NCI-H2196 (cell line): Measurements from ENCODE around the gene SLC43A1.
"Not testable (repeated sequence)": the region's sequence is repeated elsewhere in the genome, so short reads cannot be mapped to it uniquely, and the experiment has no call there.

ENCODE experiments used
- DNase-seq: peaks from one replicate; lab custom pipeline; 2025; ENCODE audit not compliant: unreplicated experiment; lab: John Stamatoyannopoulos, UW

Gene SLC43A1

GRCh38 chr11:57461841-57462489, 53.5 kb downstream of the SLC43A1 start:
- no peak for DNase-seq

- DNase-seq: peak; percentile 16
Observed at GRCh38 chr11:57460758-57461749, 54.4 kb downstream of the SLC43A1 start.

DNA sequence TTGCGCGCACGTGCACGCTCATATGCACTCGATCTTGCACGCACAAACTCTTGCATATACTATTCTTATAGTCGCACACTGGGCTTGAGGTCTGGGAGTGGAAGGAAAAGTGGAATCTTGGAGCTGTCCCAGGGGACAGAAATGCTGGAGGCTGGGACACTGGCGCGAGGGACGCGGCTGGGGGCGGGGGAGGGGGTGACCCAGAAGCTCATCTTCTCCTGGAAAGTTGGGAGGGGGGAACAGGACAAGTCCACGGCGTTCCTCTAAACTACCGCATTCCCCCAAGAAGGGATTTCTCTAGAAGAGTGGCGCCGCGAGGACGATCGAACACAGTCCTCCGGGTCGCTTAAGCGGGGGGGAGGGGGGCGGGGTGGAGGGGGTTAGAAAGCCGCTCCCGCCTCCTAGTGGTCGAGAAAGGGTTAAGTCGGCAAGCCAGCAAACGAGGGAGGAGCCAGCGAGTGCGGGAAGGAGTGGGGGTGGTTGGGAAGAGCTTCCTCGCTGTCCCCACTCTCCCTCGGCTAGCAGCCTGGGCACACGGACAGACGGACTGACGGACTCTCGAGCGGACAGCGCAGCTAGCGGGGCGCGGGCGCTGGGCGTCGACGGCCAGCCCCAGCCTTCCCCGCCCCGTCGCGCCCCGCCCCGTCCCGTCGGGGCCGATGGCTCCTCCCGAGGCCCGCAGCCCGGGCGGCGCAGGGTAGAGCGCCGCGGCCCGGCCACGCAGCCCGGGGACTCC, 55.3 kb downstream of the SLC43A1 start, which contains the start of gene RTN4RL2:
Gene RTN4RL2 (plus strand): TSS at position 507 of the 736 bp plus-strand sequence. CDS start 338 bp downstream, outside the sequence.
- DNase-seq: peak; percentile 60

- DNase-seq: peak; percentile 10
Observed at GRCh38 chr11:57459164-57460021, 56.1 kb downstream of the SLC43A1 start.

GRCh38 chr11:57458410-57459163, 56.9 kb downstream of the SLC43A1 start:
- peak; percentile 58 for DNase-seq

GRCh38 chr11:57458060-57458409, 57.5 kb downstream of the SLC43A1 start:
- DNase-seq: no peak

GRCh38 chr11:57457643-57458023, 57.9 kb downstream of the SLC43A1 start:
- DNase-seq: no peak

DNA sequence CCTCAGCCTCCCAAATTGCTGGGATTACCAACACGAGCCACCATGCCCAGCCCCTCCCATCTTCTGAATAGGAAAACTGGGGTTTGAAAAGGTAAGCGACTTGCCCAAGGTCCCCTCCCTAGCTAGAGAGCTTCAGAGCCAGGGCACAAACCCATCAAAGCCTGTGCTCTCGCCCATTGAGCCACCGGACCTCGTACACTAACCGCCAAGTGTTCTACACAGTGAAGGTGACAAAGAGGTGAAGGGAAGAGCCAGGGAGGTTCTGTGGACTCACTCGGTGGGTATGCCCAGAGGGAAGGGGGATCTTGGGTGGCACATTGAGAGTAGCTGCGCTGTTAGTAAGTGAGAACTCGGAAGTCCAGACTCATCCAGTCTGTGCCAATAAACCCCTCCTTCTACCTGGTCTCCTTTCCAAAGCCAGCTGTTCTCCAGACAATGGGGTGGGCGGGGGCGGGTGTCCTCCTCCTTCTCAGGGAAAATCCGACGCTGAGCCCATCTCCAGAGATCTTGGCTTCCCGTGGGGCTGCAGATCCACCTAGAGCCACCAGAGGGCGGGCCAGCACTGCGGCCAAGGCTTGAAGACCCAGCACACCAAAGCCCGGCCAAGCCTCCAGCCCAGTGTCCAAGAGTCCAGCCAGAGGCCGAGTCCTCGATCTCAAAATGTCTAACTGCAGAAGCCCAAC, 58.4 kb downstream of the SLC43A1 start:
- peak; percentile 91 for DNase-seq

GRCh38 chr11:57453543-57454177, 61.8 kb downstream of the SLC43A1 start:
- no peak for DNase-seq

DNA sequence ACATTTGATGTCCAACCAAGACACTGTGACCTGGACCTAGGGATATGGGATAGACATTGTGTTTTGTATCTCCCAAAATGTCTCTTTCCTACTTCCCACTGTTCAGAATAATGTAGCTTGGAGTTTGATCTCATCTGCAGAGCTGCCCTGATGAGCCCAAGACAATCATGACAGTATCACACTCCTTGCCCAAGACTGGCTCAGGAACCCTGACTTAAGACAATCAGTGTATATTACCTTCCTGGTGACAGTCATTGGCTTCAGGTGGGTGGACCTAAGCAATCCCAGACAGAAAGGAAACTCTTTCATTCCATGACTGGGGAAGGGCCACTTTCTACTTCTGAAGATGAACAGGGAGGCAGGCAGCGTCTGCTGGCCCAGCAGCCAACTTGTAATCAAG, 69.4 kb downstream of the SLC43A1 start:
- no peak for DNase-seq

- not testable (repeated sequence) for DNase-seq
Observed at GRCh38 chr11:57445122-57445394, 70.4 kb downstream of the SLC43A1 start.

GRCh38 chr11:57444362-57445121, 71.0 kb downstream of the SLC43A1 start:
- no peak for DNase-seq

DNA sequence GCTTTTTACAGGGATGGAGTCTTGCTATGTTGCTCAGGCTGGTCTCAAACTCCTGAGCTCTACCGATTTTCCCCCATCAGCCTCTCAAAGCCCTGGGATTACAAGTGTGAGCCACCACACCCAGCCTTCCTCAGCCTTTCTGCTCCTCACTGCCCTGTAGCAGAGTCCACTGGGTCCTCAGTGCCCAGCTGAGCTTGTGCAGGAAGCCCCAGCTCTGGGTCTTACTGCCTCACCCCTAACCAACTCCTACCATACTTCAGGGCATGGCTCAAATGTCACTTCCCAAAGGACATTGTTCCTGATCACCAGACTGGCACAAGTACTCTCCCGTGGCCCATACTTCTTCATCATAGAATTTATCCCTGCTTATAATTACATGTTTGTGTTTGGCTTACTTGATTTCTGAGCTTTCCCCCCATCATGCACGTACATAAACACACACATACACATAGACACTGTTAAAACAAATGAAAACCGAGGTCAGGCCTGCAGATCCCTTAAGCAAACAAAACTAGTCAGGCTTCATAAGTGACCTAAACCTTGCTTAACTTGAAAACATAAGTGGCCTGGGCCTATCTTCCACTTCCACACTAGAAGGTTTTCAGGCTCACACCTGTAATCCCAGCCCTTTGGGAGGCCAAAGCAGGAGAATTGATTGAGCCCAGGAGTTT, 74.6 kb downstream of the SLC43A1 start:
- DNase-seq: no peak

GRCh38 chr11:57439786-57440185, 75.7 kb downstream of the SLC43A1 start:
- DNase-seq: no peak

DNA sequence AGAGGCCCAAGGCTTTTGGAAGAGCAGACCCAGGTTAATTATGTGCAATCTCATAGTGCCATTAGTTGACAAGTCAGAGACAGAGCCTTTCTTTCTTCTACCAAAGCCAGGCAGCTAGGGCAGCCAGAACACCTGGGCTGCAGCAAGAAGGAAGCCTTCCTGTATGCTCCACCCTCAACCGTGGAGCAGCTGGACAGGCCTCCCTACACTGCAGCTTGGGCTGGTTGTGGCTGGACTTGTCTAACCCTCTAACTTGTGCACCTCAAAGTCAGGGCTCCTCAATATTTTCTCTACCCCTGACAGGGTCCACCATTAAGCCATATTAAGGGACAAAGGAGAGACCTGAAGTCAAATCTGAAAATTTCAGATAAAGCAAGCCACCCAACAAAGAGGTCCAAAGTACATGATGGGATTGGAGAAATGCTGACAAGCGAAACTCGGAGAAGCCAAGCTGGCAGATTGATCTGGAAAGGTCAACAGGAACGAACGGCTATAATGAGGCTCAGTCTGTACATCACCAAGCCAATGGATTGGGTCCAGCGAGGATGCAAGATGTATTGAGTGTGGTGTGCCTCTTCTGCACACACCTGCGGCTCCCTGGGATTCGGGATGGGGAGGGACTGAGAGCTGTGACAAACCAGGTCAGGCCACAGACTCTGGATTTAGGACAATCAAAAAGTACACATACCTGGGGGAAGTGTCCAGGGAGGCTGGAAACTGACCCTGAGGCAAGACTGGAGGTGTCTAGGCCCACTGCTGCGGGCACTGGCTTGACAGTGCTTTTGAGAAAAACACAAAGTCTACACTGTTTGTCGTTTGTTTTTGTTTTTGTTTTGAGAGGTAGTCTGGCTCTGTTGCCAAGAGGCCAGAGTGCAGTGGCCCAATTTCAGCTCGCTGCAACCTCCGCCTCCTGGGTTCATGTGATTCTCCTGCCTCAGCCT, 76.9 kb downstream of the SLC43A1 start:
- DNase-seq: no peak

DNA sequence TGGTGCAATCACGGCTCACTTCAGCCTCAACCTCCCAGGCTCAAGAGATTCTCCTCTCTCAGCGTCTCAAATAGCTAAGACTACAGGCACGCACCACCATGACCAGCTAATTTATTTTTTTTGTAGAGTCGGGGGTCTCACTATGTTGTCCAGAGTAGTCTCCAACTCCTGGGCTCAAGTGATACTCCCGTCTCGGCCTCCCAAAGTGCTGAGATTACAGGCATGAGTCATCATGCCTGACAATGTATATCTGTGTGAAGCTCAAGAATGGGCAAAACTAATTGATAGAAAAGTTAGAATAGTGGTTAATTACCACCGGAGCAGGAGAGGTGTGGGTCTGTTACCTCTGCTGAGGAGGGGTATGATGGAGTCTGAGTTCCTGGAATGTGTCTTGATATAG, 79.5 kb downstream of the SLC43A1 start:
- DNase-seq: no peak
